Measurements from ENCODE around the gene RLN3.

The RLN3 gene

DNA sequence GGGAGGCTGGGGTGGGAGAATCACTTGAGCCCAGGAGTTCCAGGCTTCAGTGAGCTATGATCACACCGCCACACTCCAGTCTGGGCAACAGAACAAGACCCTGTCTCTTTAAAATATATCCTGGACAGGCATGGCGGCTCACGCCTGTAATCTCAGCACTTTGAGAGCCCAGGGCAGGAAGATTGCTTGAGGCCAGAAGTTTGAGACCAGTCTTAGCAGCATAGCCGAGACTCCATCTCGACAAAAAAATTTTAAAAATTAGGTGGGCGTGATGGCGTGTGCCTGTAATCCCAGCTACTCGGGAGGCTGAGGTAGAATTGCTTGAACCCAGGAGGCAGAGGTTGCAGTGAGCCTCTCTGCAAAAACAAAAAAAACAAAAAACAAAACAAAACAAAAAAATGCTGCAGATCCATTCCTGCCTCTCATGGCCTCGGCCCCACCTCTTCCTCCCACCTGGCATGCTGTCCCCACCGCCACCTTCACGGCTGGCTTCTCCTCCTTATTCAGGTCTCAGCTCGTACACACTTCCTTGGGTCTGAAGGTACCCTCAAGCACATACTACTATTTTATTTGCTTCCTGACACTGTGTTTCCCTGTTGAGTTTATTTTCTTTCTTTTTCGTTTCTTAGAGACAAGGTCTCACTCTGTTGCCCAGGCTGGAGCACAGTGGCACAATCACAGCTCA is 27.1 kb upstream of the RLN3 start:
- no peak for DNase-seq (ENCODE audit: low spot score in 2 of 2)
- in situ Hi-C loops (cut with MboI; ENCODE audit: low sequenced_read_pairs), result loop anchor here (25.0 kb wide), 1 partner anchor 839 kb away; the partner anchor contains the start of genes IER2 and STX10
- H3K27me3 ChIP-seq (ENCODE audit: low read depth), result no peaks in the 10 kb centered on the region
- H3K4me3 ChIP-seq, result no peak overlapping the region
- H3K4me1 ChIP-seq, result peaks cover 4% of the 10 kb centered on the region; the same call in 1 of the 2 replicates
- no peaks in the 10 kb centered on the region for H3K36me3 ChIP-seq (replicated peaks)
- H3K9me3 ChIP-seq, result peaks cover 7% of the 10 kb centered on the region; the same call in 1 of the 2 replicates

DNA sequence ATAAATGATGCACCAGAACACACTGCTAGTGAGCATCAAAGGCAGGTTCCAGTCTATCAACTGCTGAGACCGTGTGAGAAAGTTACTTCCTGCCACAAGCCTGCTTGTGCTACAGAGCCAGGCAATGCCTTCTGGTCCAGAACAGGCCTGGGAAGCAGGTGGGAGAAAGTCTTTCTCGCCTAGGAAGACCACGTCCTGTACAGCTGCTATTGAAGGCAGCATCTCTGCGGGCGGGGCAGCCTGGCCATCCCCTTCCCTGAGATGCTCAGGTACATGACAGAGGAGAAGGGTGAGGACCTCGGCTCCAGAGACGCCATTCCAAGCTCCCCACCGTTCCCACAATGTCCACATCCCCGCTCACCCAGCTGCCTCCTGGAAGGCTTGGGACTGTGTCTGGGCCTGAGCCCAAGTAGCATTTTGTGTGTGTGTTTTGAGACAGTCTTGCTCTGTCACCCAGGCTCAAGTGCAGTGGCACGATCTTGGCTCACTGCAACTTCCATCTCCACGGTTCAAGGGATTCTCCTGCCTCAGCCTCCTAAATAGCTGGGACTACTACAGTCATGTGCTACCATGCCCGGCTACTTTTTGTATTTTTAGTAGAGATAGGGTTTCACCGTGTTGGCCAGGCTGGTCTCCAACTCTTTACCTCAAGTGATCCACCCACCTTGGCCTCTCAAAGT is 25.2 kb upstream of the RLN3 start:
- Histone ChIP-seq H3K4me1 (peaks cover 7% of the 10 kb centered on the region; the same call in 1 of the 2 replicates), H3K9me3 (peaks cover 7% of the 10 kb centered on the region; the same call in 1 of the 2 replicates), H3K4me3 (no peak overlapping the region), H3K27me3 (ENCODE audit: low read depth) (no peaks in the 10 kb centered on the region), H3K36me3 (replicated peaks) (no peaks in the 10 kb centered on the region)
- in situ Hi-C loops (cut with MboI; ENCODE audit: low sequenced_read_pairs), result loop anchor here (25.0 kb wide), 1 partner anchor 840 kb away; the partner anchor contains the start of genes IER2 and STX10
- DNase-seq (ENCODE audit: low spot score in 2 of 2), result no peak

DNA sequence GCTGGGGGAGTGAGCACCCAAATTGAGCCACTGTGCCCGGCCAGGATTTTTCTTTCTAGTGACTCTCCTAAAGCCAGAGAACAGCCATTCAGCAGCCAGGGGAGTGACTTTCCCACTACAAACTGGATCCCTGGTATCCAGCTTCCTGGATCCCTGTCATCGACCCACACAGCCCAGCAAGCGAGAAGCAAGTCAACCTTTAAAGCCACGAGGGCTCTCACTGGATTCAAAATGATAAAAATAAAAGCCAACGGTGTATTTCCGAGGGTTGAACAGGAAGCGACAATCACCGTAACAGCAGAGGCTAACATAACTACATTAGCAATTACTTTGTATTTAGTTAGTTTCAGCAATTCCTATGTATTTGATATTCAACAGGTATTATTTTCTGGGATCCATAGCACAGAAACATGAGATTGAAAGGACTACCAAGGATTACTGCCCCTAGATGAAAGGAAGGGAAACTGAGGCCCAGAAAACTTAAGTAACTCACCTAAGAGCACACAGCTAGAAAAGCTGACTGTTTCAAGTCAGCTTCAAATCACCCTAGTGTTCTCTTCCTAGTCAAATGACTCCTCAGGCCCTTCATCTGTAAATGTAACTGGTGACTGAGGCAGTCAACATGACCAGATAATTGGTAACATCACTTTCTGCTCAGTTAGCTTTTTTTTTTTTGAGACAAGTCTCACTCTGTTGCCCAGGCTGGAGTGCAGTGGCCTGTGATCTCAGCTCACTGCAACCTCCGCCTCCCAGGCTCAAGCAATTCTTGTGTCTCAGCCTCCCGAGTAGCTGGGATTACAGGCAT is 24.5 kb upstream of the RLN3 start:
- Histone ChIP-seq H3K36me3 (replicated peaks) (no peaks in the 10 kb centered on the region), H3K4me1 (peaks cover 7% of the 10 kb centered on the region; the same call in 1 of the 2 replicates), H3K27me3 (ENCODE audit: low read depth) (no peaks in the 10 kb centered on the region), H3K9me3 (peaks cover 7% of the 10 kb centered on the region; the same call in 1 of the 2 replicates), H3K4me3 (no peak overlapping the region)
- in situ Hi-C loops (cut with MboI; ENCODE audit: low sequenced_read_pairs), result loop anchor here (25.0 kb wide), 1 partner anchor 841 kb away; the partner anchor contains the start of genes IER2 and STX10
- DNase-seq (ENCODE audit: low spot score in 2 of 2), result no peak

DNA sequence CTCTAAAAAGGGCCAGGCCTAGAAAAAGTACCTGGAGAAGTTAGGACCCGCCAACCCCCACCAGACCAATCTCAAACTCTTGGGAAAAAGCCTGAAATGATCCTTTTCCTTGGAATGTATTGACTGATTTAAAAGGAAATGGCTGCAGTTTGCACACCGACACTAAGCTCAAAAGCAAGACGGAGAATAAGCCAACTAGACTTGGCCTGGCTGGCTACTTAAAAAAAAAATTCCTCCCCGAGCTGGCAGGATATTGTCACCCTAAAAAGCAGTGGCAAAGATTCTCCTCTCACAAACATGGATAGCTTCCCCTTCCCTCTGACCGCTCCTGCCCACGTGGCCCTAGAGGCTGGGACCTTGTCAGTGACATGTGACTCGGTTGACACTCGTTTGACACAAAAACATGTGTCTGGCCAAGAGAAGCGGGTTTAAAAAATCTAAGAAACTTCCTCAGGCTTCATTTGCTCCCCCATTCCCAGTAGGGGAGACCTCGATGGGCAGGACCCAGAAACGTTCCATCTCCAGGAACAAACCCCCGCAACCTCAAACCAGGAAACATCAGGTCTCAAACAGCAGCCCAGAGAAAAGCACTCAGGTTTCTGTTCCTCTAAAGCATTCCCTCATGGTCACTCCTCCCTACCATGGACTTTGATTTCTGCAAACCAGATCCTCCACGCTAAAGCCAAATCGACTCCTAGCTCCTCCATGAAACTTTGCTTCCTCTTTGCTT is 23.2 kb upstream of the RLN3 start:
- Histone ChIP-seq H3K27me3 (ENCODE audit: low read depth) (no peaks in the 10 kb centered on the region), H3K4me3 (no peak overlapping the region; the same call in none of the 2 replicates), H3K4me1 (peaks cover 7% of the 10 kb centered on the region; the same call in 1 of the 2 replicates), H3K9me3 (peaks cover 1% of the 10 kb centered on the region; the same call in 1 of the 2 replicates), H3K36me3 (replicated peaks) (no peaks in the 10 kb centered on the region)
- in situ Hi-C loops (cut with MboI; ENCODE audit: low sequenced_read_pairs), result loop anchor here (25.0 kb wide), 1 partner anchor 842 kb away; the partner anchor contains the start of genes IER2 and STX10
- no peak for DNase-seq (ENCODE audit: low spot score in 2 of 2)

DNA sequence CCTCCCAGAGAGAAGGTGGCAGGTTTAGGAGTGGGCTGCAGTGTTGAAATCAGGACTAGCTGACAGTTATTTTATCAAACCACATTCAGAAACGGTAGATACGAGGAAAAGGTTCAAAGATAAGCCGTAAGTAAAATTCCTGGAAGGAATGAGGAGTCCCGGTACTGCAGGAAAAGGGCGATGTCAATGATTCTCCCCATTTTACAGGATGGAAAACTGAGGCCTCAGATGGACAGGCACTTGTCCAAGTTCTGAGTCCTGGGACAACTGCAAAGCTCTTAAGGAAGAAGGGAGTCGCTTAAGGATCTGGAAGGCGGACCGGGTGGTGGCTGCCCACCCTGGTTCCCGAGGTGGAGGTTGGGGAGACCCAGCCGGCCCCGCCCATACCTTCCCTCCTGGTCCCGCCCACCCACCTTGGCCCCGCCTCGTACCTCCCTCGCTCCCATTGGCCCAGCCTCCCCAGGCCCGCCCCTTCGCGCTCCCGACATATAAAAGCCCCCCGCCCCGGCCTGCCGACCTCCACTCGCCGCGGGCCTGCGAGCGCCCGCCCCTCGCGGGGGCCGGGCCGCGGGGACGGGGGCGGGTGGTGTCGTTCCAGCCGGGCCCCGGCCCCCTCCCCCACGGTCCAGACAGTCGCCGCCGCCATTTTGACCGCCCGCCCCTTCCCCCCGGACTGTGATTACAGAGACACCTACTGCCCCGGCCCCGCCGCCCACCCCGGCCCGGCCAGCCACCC is 22.4 kb upstream of the RLN3 start:
- peaks cover 7% of the 10 kb centered on the region; the same call in 1 of the 2 replicates for H3K4me1 ChIP-seq
- peak; percentile 65 to 95 for DNase-seq (ENCODE audit: low spot score in 2 of 2)

DNA sequence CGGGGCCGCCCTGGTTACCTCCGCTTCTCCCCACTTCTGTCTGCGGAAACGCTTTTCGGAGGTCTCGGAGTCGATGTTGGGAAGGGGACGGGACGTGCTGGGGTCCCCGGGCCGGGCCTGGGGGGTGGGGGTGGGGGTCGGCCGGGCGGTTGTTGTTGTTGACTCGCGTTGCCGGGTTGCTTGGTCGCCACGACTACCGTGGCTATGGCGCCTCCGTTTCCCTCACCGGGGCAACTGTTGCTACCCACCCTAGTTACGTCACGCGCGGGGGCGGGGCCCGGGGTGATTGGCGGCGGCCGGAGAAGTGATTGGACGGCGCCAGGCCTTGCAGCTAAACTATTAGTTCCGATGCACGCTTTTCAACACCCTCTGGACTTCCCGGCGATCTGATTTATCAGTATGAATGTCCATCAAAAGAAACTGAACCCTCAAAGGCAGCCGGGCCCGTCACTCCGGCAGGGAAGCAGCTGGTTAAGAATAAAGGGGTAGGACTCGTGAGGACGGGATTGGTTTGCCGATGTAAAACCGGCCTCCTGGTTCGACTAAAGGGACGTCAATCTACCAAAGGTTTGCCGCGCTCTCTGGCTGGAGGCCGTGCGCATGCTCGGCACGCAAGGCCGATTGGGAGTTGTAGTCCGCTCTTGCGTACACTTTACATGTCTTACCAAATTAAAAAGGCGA is 21.7 kb upstream of the RLN3 start, which contains the start of gene RFX1:
Gene RFX1, minus strand, starts transcription at position 236 of the 681 bp plus-strand sequence. CDS start 12,477 bp downstream, outside the sequence.
- peak within 1 kb of the TSS; percentile 67 for H3K4me3 ChIP-seq
- no peaks in the 10 kb centered on the region for H3K27me3 ChIP-seq (ENCODE audit: low read depth)
- DNase-seq (ENCODE audit: low spot score in 2 of 2), result peak; percentile 99 to 100
- H3K4me1 ChIP-seq, result peaks cover 7% of the 10 kb centered on the region; the same call in 1 of the 2 replicates
- in situ Hi-C loops (cut with MboI; ENCODE audit: low sequenced_read_pairs), result loop anchor here (25.0 kb wide), 1 partner anchor 844 kb away; the partner anchor contains the start of genes IER2 and STX10
- H3K36me3 ChIP-seq (replicated peaks), result no peaks in the 10 kb centered on the region
- H3K9me3 ChIP-seq, result no peaks in the 10 kb centered on the region

More for the DNA sequence above, 22.4 kb upstream of the RLN3 start:
- no peaks in the 10 kb centered on the region for H3K27me3 ChIP-seq (ENCODE audit: low read depth)
- H3K4me3 ChIP-seq, result peak overlapping the region; percentile 67
- in situ Hi-C loops (cut with MboI; ENCODE audit: low sequenced_read_pairs), result loop anchor here (25.0 kb wide), 1 partner anchor 843 kb away; the partner anchor contains the start of genes IER2 and STX10
- H3K36me3 ChIP-seq (replicated peaks), result no peaks in the 10 kb centered on the region
- H3K9me3 ChIP-seq, result no peaks in the 10 kb centered on the region

DNA sequence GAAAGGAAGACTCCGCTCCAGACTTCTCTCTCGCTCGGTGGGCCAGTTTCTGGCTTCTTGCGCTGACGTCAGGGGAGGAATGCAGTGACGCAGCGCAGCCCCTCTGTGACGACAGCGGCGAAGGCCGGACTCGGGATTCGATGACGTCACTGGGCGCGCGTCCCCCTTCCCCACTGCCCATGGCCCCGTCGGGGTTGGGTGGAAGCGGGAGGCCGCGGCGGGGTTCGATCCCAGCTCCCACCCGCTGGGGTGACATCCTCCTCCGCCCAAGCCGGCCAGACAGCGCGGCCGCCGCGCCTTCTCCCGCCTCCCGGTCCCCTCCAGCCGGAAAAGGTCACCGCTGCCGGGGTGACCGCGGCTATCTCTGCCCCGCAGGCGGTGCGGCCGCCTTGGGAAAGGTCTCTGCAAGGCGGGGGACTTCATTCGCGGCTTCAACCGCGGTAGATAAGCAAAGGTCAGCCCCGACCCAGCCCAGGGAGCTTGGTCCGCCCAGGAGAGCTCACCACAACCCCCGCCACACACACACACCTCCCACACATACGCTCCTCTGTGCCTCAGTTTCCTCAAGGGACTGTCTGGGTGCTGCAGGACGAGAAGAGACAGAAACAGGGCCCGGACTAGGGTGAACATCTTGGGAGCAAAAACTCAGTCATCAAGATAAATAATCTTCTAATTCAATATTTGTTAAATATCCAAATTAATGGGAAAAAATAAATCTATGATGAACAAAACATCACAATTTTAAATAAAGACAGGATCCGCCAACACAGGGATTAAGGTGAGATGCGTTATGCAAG is 21.0 kb upstream of the RLN3 start:
- in situ Hi-C loops (cut with MboI; ENCODE audit: low sequenced_read_pairs), result loop anchor here (25.0 kb wide), 1 partner anchor 845 kb away; the partner anchor contains the start of genes IER2 and STX10
- H3K4me1 ChIP-seq, result peaks cover 7% of the 10 kb centered on the region; the same call in 1 of the 2 replicates
- no peaks in the 10 kb centered on the region for H3K36me3 ChIP-seq (replicated peaks)
- peak overlapping the region; percentile 67 for H3K4me3 ChIP-seq
- peak in 1 of 2 experiments; percentile 89 for DNase-seq (ENCODE audit: low spot score in 2 of 2)
- no peaks in the 10 kb centered on the region for H3K9me3 ChIP-seq
- no peaks in the 10 kb centered on the region for H3K27me3 ChIP-seq (ENCODE audit: low read depth)

DNA sequence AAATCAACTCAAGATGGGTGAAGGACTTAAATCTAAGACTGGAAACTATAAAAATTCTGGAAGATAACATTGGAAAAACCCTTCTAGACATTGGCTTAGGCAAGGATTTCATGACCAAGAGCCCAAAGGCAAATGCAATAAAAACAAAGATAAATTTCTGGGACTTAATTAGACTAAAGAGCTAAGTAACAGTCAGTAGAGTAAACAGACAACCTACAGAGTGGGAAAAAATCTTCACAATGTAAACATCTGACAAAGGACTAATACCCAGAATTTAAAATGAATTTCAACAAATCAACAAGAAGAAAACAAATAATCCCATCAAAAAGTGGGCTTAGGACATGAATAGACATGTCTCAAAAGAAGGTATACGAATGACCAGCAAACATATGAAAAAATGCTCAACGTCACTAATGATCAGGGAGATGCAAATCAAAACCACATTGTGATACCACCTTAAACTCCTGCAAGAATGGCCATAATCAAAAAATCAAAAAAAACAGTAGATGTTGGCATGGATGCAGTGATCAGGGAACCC is 15.5 kb upstream of the RLN3 start:
- Histone ChIP-seq H3K9me3 (no peaks in the 10 kb centered on the region), H3K36me3 (replicated peaks) (no peaks in the 10 kb centered on the region), H3K4me1 (no peaks in the 10 kb centered on the region; the same call in 1 of the 2 replicates), H3K4me3 (no peak overlapping the region), H3K27me3 (ENCODE audit: low read depth) (no peaks in the 10 kb centered on the region)
- in situ Hi-C loops (cut with MboI; ENCODE audit: low sequenced_read_pairs), result loop anchor here (25.0 kb wide), 1 partner anchor 850 kb away; the partner anchor contains the start of genes IER2 and STX10
- DNase-seq (ENCODE audit: low spot score in 2 of 2), result no peak

DNA sequence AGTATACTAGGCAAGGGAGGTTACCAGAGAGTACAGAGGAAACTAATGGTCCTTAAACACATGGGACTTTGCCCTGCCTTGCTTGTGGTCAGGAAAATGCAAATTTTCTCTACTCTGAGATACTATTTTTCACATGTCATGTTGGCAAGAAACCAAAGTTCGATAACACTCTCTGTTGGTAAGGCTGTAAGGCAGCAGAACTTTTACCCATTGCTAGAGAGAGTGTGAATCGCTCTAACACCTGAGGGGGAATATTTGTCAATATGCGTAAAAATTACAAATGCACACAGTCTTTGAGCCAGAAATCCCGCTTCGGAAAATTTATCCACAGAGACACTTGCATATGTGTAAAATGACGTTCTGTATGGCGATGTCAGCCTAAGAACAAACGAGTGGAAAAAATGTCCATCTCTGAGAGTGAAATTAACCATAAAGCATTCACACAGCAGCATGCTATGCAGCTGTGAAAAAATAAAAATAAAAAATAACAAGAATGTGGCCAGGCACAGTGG is 12.4 kb upstream of the RLN3 start:
- no peaks in the 10 kb centered on the region for H3K36me3 ChIP-seq (replicated peaks)
- no peak for DNase-seq (ENCODE audit: low spot score in 2 of 2)
- no peaks in the 10 kb centered on the region for H3K9me3 ChIP-seq
- H3K4me1 ChIP-seq, result no peaks in the 10 kb centered on the region; the same call in 1 of the 2 replicates
- in situ Hi-C loops (cut with MboI; ENCODE audit: low sequenced_read_pairs), result loop anchor here (25.0 kb wide), 1 partner anchor 853 kb away; the partner anchor contains the start of genes IER2 and STX10
- H3K27me3 ChIP-seq (ENCODE audit: low read depth), result no peaks in the 10 kb centered on the region
- no peak overlapping the region for H3K4me3 ChIP-seq

DNA sequence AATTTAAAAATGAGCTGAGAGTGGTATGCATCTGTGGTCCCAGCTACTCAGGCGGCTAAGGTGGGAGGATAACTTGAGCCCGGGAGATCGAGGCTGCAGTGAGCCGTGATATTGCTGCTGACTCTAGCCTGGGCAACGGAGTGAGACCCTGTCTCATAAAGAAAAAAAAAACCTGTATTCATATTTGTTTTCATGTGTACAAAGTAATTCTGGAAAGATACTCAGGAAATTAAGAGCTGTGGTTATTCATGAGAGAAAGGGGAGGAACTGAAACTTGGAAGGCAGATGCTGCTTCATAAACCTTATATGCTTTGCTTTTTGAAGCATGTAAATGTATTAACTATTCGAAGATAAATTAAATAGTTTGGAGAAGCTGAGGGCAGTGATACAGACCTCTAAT is 8.8 kb upstream of the RLN3 start:
- in situ Hi-C loops (cut with MboI; ENCODE audit: low sequenced_read_pairs), result loop anchor here (25.0 kb wide), 1 partner anchor 857 kb away; the partner anchor contains the start of genes IER2 and STX10
- Histone ChIP-seq H3K27me3 (ENCODE audit: low read depth) (no peaks in the 10 kb centered on the region), H3K9me3 (no peaks in the 10 kb centered on the region), H3K36me3 (replicated peaks) (no peaks in the 10 kb centered on the region), H3K4me1 (peaks cover 11% of the 10 kb centered on the region), H3K4me3 (no peak overlapping the region)
- DNase-seq (ENCODE audit: low spot score in 2 of 2), result no peak

Data from HAP-1 (cell line).